ENCODE results near the gene UTS2.

Gene UTS2, protein sequence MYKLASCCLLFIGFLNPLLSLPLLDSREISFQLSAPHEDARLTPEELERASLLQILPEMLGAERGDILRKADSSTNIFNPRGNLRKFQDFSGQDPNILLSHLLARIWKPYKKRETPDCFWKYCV

DNA sequence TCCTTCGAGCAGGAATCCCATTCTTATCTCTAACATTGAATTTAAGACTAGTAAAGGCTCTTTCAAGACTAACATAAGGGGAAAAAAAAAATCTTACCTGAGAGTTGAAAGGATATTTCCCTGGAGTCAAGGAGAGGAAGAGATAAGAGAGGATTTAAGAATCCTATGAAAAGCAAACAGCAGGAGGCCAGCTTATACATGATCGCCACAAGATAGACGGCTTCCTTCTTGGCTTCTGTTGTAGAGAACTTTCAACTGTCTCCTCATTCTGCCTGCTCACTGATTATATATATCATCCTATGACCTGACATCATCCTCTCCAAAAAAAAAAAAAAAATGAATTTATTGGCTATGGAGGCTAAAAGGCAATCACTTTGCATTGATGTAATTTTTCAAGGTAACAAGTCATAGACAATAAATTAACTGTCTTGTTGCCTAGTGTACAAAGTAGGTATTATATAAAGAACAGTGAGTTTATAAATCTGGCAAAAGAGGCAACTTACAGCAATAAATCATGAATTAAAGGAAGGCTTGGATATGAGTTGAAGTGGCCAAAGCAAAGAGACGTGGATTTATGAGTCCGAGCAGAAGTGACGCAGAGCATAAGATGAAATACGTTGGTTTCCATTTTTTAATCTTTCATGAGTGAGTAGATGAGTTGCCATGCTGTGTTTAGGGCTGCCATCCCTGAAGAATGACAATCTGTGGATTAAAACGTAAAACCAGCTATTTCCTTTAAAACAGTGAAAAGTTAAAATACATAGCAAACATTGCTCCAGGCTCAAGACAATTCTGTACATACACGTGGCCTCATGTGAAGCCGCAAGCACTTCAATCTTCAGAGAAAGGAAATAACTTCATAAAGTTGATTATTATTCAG is at the start of gene UTS2:
Gene UTS2, minus strand, starts transcription at position 262 of the 880 bp plus-strand sequence. Its CDS starts 62 bp downstream, at position 200.
- DNase-seq = no peak

DNA sequence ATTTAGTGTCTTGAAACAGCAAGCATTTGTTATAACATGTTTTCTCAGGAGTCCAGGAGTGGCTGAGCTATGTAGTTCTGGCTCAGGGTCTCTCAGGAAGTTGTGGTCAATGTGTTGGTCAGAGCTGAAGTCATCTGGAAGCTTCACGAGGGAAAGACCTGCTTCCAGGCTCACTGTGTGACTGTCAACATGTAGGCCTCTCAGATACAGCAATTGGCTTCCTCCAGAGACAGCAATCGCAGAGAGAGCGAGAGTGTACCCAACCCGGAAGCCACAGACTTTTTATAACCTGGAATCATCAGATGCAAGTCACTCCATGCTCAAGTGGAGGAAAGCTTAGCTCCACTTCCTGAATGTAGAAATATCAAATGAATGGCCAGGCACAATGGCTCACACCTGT is 46.9 kb upstream of the UTS2 start:
- no peak for DNase-seq

- DNase-seq = no peak
Measured at GRCh38 chr1:7898962-7899361, 46.1 kb upstream of the UTS2 start.

DNA sequence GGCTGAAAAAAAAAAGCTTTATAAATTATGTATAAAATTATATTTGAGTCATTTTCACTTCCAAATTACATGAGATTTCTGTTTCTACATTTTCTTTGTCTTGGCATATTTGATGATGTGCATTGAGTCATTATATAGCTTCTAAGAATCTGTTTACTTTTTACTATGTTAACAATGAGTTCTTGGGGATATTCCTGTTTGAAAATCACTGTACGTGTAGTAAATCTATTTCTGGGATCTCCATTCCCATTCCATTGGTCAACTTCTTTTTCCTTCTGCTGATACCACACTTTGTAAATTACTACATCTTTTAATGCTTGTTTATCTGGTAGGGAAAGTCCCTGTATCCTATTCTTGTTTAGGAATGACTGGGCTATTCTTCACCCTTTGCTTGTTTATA is 44.1 kb upstream of the UTS2 start:
- no peak for DNase-seq

DNA sequence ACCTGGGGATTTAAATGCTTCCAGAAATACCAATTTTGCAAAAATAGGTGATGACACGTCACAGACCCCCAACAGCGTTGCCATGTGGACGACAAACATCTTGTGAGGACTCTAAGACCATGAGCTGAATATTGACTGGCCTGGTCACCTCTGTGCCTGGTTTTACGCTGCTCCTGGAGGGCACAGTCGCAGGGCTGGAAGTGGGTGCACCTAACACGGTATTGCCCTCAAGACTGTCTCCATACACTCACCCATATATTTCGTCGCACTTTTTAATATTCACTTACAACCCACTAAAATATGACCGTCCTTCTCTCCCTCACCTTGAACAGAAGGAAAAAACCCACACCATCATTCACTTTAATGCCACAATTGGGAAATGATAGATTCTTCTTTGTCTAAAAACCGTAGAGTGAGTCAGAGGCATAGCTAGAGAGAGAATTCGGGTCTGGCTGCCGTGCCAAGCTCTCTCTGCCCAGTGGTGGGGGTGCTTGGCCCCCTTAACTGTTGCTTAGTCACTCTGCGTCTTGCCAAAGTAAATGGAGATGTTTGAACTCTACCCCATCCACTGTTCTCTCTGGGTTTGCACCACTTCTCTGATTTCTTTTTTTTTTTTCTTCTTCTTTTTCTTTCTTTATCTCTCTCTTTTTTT is 40.8 kb upstream of the UTS2 start:
- no peak for DNase-seq

DNA sequence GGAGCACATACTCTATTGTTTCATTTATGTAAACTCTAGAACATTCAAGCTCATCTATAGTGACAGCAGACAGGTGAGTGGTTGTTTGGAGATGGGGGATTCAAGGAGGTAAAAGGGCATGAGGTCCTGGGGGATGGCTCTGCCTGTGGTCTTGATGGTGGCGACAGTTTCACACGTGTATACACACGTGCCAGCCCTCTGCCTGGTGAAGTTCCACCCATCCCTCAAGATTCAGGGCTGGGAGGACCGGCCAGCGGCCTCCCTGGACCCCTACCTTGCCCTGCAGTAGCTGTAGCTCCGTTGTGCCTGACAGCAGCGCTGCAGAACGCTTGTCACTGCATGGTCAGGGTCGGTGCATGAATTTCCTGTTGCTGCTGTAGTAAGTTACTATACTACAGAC is 38.9 kb upstream of the UTS2 start:
- DNase-seq = no peak

GRCh38 chr1:7890853-7891252 is 38.0 kb upstream of the UTS2 start:
- no peak for DNase-seq

GRCh38 chr1:7888248-7889081 is 35.6 kb upstream of the UTS2 start:
- no peak for DNase-seq

DNA sequence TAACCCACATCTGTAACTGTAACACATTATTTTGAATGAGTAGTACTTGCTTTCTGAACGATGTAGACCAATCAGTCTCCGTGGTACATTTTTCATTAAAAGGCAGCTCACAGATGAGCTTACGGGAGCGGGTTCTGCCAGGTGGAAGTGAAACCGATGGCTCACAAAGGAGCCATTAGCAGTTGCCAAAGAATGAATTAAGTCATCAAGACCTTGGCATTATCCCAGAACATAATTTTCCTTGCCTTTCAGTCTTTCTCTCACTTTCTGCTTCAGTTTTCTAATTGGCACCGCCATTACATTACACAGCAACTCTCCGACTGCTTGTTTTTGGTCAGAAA is 33.5 kb upstream of the UTS2 start:
- DNase-seq = no peak

DNA sequence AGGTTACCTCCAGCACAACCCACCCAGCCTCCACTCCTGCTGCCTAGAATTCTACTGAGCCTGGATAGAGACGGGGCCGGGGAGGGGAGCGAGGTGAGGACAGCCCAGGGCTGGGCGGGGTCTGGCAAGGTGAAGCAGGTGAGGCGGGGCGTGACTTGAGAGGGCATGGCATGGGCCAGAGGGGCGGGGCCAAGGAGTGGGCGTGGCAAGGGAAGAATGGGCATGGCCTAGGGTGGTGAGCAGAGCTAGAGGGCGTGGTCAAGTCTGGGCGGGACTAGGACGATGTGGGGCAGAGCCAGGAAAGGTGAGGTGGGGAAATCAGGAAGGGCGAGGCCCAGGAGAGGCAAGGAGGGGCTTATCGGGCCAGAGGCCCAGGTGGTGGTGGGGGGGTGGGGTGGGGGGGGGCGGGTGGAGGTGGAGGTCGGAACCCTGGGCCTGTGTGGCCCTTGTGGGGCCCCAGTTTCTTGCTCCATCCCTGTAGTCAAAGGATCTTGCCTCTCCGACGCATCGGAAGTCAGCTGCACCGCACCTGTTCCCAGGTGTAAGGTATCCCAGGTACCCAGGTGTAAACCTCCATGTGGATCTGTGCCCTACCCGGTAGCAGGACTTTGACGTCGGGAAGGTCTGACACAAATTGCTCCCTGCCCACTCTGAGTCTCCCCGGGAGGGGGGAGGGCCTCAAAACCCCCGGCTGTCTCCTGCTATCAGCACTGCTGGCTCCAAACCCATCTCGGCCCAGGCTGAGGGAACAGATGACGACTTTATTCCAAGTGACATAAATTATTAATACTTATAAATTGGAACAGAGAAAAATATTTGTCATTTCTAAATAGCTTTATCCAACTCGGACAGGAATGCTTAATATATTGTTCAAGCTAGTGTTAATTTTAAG is 32.9 kb upstream of the UTS2 start:
- no peak for DNase-seq

GRCh38 chr1:7884757-7885156 is 31.9 kb upstream of the UTS2 start:
- no peak for DNase-seq

- DNase-seq = no peak
Measured at GRCh38 chr1:7879228-7879627, 26.4 kb upstream of the UTS2 start.

GRCh38 chr1:7878027-7878426 is 25.2 kb upstream of the UTS2 start:
- DNase-seq = no peak

- no peak for DNase-seq
Measured at GRCh38 chr1:7873801-7874795, 21.2 kb upstream of the UTS2 start.

DNA sequence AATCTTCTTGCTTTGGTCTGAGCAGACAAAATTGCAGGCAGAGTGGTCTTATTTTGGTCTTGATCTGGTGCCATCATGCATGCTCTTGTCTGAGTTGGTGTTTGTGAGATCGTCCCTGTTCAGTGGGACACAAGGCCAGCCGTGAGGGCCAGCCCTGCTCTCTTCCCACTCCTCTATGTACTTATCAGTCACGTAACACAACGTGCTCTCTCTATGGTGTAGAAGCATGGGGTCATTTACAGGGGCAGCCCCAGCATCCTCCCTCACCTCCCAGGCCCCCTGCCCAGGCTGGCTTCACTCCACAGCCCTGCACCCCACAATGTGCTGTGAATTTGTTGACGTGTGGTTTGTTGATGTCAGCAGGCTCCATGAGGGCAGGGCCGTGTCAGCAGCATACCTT is 18.3 kb upstream of the UTS2 start:
- DNase-seq = no peak

GRCh38 chr1:7869136-7869920 is 16.5 kb upstream of the UTS2 start:
- DNase-seq = no peak

DNA sequence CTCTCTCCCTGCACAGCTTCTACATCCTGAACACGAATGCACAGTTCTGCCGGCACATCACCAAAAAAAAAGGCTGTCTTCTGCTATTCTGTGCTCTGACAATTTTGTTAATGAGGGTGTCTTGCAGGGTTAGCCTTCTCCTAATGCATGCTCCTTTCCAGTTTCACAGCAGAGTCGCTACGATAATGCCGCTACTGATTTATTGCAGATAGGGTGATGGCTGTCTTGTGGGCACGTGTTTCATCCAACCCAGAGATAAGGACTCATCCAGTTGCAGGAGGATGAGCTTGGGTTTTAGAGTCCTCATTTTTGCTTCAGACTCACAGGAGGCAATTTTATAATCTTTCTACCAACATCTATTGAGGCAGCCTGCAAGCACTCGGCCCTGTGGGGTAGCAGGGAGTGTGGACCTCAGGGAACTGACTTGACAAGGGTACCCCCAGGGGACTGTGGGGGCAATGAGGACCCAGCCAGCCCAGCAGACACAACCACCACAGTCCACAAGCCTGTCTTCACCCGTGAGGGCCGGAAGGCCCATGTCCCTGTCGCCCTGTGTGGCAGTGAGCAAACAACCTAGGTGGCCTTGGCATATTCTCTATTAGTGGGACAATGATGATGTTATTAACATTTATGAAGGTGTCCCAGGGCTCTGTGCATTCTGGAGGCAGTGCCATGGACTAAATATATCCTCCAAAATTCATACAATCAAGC is 15.4 kb upstream of the UTS2 start:
- no peak for DNase-seq

DNA sequence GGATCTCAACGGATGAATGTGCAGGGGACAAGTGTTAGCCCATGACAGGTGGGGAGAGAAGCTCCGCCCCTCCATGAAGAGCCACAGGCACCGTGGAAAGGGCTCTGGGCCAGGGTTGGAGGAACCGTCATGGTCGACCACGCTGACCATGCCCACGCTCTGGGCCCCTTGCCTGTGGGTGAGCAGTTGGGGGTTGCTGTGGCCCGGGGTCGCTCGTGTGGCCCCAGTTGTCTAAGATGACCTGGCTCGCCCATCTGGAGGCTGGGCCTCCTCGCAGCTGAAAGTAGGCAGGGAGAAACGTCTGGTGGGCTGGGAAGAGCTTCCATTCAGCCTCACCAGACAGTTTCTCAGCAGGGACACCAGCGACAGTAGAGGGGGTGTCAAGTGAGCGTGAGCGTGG is 13.1 kb upstream of the UTS2 start:
- DNase-seq = no peak

- DNase-seq = no peak
Measured at GRCh38 chr1:7863756-7864328, 11.0 kb upstream of the UTS2 start.

Data from SHP77 treated with DMSO at 0.1 percent for 48 hours (cell line).